ENCODE measurements around the gene AURKAIP1. TPM values are rescaled to one million over a fixed set of nuclear protein-coding genes. Genes with fewer than 3 reads are reported as not detected.

Gene AURKAIP1
- total RNA-seq, 4 donors from 2014 or later: 98.4 to 152 (median 117) TPM

DNA sequence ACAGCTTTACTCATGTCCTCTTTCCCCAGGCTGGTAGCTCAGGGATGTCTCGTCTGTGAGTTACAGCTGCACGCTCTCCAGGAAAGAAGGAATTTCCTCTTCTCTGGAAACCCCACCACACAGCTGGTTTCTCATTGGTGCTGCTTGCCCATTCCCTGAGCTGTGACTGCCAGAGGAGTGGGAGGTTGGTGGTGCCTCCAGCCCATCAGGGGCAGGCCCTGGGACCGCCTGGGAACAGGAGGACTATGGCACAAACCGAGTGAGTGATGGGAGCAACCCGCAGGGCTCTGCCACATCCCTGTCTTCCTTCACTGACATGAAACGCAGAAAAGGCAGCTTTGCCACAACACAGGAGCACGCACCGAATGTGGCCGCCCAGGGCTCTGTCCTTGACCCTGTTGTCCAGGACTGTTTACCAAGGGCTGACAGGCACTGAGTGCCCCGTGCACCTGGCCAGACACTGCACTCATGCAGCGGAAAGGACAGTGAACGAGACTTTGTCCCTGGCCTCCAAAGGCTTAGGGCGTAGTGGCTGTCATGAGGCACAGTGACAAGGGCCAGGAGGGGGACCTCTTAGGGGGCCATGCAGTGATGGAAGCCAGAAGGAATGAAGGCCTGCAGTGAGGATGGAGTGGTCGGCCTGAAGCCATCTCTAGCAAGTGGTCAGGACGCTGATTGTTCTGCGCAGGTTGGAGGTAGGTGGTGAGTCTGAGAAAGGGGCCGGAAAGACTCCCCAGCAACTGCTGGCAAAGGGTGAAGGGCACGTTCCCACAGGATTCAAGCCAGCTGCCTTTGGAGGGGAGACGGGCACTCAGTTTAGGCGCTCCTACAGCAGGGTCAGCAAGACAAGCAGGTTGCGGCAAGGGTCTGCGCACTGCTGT is 25.8 kb upstream of the AURKAIP1 start:
- H3K27ac ChIP-seq (replicated peaks in 1 of 4): peak overlapping the region in 3 of 4 donors; percentile 85 to 92 (median 88)
- intact Hi-C loops (cut with DNase I): no loop called here
- no peak for TF ChIP-seq POLR2AphosphoS5 (IDR thresholded peaks at IDR 0.05)
- TF ChIP-seq, protein P1, sequence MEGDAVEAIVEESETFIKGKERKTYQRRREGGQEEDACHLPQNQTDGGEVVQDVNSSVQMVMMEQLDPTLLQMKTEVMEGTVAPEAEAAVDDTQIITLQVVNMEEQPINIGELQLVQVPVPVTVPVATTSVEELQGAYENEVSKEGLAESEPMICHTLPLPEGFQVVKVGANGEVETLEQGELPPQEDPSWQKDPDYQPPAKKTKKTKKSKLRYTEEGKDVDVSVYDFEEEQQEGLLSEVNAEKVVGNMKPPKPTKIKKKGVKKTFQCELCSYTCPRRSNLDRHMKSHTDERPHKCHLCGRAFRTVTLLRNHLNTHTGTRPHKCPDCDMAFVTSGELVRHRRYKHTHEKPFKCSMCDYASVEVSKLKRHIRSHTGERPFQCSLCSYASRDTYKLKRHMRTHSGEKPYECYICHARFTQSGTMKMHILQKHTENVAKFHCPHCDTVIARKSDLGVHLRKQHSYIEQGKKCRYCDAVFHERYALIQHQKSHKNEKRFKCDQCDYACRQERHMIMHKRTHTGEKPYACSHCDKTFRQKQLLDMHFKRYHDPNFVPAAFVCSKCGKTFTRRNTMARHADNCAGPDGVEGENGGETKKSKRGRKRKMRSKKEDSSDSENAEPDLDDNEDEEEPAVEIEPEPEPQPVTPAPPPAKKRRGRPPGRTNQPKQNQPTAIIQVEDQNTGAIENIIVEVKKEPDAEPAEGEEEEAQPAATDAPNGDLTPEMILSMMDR (IDR thresholded peaks at IDR 0.05): no peak
- TF ChIP-seq EP300 (IDR thresholded peaks at IDR 0.05): no peak
- TF ChIP-seq POLR2A (IDR thresholded peaks at IDR 0.05; ENCODE audit: low read depth): no peak
- WGBS: 84% methylated on average over 15 of the region's 22 CpGs
- H3K36me3 ChIP-seq: peaks cover 39 to 80% (median 77%) of the 10 kb centered on the region in 4 donors
- H3K9me3 ChIP-seq: no peaks in the 10 kb centered on the region
- peak overlapping the region; percentile 87 to 100 (median 97) for H3K4me3 ChIP-seq
- peaks cover 44 to 70% (median 52%) of the 10 kb centered on the region in 4 donors for H3K4me1 ChIP-seq
- H3K27me3 ChIP-seq: no peaks in the 10 kb centered on the region
- DNase-seq (ENCODE audit: extremely low spot score): no peak

DNA sequence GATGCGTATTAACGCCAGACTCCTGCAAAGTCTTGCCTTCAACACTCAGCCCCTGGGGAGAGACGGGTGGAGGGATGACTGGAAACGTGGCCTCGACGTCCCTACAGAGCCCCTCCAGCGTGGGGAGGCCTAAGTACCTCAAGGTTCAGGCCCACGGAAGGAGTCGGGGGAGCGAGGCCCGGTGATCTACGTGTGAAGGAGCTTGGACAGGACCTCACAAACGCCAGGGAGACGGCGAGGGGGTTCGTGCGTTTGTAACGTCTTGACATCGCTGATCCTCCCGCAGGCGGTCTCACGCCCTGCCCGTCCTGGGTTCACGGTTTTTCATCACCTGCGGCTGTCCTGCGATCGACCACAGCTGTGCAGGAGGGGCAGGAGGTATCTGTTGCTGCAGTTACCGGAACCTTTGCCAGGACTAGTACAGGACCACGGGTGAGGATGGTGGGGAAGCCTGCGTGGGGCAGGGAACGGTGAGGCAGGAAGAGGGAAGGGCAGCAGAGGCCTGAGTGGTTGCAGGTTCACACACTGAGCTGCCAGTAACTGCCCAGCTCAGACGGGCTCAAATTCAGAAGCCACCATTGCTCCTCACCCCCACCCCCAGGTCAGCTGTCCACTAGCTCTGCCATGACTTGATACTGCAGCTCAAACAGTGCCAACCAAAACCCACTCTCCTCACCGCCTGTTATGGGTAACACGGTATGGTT is 25.0 kb upstream of the AURKAIP1 start:
- H3K27me3 ChIP-seq: no peaks in the 10 kb centered on the region
- no peaks in the 10 kb centered on the region for H3K9me3 ChIP-seq
- H3K4me3 ChIP-seq: peak overlapping the region; percentile 87 to 100 (median 97)
- DNase-seq (ENCODE audit: extremely low spot score): no peak
- TF ChIP-seq POLR2AphosphoS5 (IDR thresholded peaks at IDR 0.05) (no peak), POLR2A (IDR thresholded peaks at IDR 0.05; ENCODE audit: low read depth) (no peak), EP300 (IDR thresholded peaks at IDR 0.05) (no peak)
- TF ChIP-seq, protein P1 (IDR thresholded peaks at IDR 0.05): no peak
- intact Hi-C loops (cut with DNase I): loop anchor here (2.0 kb wide), 1 partner anchor 25 kb away; the partner anchor contains the start of gene AURKAIP1
- peaks cover 40 to 80% (median 78%) of the 10 kb centered on the region in 4 donors for H3K36me3 ChIP-seq
- peak overlapping the region; percentile 85 to 92 (median 88) for H3K27ac ChIP-seq (replicated peaks in 1 of 4)
- WGBS: 22% methylated on average over 9 of the region's 34 CpGs
- H3K4me1 ChIP-seq: peaks cover 44 to 69% (median 51%) of the 10 kb centered on the region in 4 donors

DNA sequence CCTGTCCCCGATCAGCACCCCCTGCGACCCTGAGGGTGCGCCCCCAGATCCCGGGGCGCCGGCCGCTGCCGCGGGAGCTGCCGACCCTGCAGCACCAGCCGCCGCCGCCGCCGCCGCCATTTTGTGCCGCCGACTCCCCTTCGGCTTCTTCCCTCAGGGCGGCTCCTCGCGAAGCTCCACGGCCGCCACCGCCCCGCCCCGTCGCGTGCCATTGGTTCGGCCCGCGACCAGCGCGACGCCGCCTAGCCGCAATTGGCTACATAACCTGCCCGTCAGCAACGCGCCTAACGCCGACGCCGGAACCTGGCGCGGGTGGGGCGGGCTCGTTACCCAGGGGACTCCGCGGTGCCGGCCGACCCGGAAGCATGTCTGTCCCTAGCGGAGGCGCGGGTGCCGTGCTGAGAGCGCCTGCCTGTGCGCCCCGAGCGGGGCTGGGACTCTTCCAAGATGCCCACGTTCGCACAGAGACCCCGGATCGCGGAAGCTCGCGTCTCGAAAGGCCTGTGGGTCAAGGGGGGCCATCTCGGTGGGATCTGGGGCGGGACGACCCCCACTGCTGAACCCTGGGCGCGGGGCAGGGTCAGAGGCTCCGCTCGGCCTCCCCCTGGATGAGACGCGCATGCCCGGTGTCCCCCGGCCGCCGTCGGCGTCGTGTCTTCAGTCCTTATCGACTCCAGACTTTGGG is 24.3 kb upstream of the AURKAIP1 start, which contains the start of gene CCNL2:
TSS of gene CCNL2 (minus strand) at position 149 of the 685 bp plus-strand sequence. CDS start at position 120, 29 bp downstream.
- Histone ChIP-seq H3K4me1 (peaks cover 43 to 62% (median 47%) of the 10 kb centered on the region in 4 donors), H3K36me3 (peaks cover 41 to 80% (median 78%) of the 10 kb centered on the region in 4 donors), H3K9me3 (no peaks in the 10 kb centered on the region), H3K27me3 (no peaks in the 10 kb centered on the region), H3K4me3 (peak within 1 kb of the TSS; percentile 87 to 100 (median 97)), H3K27ac (replicated peaks in 1 of 4) (peak within 1 kb of the TSS; percentile 88 to 92 (median 88))
- intact Hi-C loops (cut with DNase I): loop anchor here (2.0 kb wide), 1 partner anchor 25 kb away; the partner anchor contains the start of gene AURKAIP1
- TF ChIP-seq EP300 (IDR thresholded peaks at IDR 0.05) (no peak), POLR2A (IDR thresholded peaks at IDR 0.05; ENCODE audit: low read depth) (peak; percentile 60), POLR2AphosphoS5 (IDR thresholded peaks at IDR 0.05) (peak; percentile 84 to 91)
- TF ChIP-seq, protein P1 (IDR thresholded peaks at IDR 0.05): peak; percentile 61 to 80 (median 68)
- peak; percentile 99 for DNase-seq (ENCODE audit: extremely low spot score)
- WGBS: 0% methylated on average over 9 of the region's 86 CpGs

DNA sequence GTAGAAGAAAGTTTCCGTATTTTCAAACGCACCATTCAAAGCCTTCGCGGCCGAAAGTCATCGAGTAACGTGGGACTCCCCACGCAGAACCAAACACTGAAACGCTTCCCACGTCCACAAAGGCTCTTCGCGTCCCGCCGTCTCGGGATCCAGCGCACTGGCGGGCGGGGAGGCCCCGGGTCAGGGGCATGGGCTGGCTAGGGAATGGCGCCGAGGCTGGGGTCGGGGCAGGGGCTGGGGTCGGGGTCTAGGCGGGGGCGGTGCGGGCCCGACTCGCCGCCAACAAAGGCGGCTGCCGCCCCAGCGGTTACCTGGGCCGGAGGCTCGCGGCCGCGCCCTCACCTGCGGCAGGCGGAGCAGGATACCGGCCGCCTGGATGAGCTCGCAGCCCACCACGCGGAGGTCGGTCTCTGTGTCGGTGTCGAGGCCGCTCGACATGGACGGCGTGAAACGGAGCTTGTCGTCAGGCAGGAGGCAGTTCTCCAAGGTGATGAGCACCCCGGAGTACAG is 23.7 kb upstream of the AURKAIP1 start:
- H3K9me3 ChIP-seq: no peaks in the 10 kb centered on the region
- peaks cover 47 to 80% (median 78%) of the 10 kb centered on the region in 4 donors for H3K36me3 ChIP-seq
- intact Hi-C loops (cut with DNase I): loop anchor here (2.0 kb wide), 1 partner anchor 24 kb away; the partner anchor contains the start of gene AURKAIP1
- peaks cover 43 to 62% (median 49%) of the 10 kb centered on the region in 4 donors for H3K4me1 ChIP-seq
- TF ChIP-seq, protein P1 (IDR thresholded peaks at IDR 0.05): no peak
- TF ChIP-seq POLR2A (IDR thresholded peaks at IDR 0.05; ENCODE audit: low read depth) (no peak), EP300 (IDR thresholded peaks at IDR 0.05) (no peak), POLR2AphosphoS5 (IDR thresholded peaks at IDR 0.05) (no peak)
- H3K4me3 ChIP-seq: peak overlapping the region; percentile 87 to 100 (median 97)
- no peaks in the 10 kb centered on the region for H3K27me3 ChIP-seq
- DNase-seq (ENCODE audit: extremely low spot score): no peak
- peak overlapping the region; percentile 88 to 92 (median 88) for H3K27ac ChIP-seq (replicated peaks in 1 of 4)
- WGBS: 0% methylated on average over 19 of the region's 54 CpGs
